HG03196 (cell line): ENCODE results near the gene WWOX.
"Not testable (repeated sequence)": the region's sequence is repeated elsewhere in the genome, so short reads cannot be mapped to it uniquely, and the experiment has no call there.

Experiments used
- ATAC-seq: cut with Tn5 transposase; IDR thresholded peaks from one replicate; pipeline ENCODE4 v1.9.1; 2021; ENCODE audit not compliant: unreplicated experiment

The WWOX gene

DNA sequence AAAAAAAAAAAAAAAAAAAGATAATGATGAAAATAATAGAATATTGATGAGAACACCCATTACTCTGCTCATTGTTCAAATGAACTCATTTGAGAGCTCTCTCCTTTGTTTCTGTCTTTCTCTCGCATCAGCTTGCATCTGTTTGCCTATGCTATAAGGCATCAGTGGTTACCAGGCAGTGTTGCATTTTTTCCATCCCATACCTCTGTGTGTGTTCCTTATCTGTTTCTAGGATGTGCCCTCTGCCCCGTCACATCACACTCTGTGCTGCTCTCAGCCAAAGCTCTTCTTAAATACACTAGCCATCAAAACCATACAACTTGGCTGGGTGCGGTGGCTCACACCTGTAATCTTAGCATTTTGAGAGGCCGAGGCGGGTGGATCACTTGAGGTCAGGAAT lies 568.2 kb downstream of the WWOX start:
- no peak for ATAC-seq

DNA sequence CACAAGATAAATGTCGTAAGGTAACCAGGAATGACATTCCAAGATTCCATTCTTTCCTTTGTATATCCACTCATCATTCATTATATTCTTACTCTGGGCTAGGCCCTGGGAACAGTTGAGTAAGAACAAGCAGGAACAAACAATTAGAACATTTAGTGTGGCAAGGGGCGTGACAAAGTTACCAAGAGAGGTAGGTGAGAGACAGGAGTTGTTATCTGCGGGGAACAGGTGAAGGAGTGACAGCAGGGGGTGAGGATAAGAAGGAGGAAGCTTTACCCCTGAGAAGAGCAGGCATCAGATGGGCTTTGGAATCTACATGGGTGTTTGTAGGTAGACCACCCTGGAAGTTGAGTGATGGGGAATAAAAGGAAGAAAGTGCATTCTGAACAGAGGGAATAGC lies 568.9 kb downstream of the WWOX start:
- ATAC-seq = no peak

DNA sequence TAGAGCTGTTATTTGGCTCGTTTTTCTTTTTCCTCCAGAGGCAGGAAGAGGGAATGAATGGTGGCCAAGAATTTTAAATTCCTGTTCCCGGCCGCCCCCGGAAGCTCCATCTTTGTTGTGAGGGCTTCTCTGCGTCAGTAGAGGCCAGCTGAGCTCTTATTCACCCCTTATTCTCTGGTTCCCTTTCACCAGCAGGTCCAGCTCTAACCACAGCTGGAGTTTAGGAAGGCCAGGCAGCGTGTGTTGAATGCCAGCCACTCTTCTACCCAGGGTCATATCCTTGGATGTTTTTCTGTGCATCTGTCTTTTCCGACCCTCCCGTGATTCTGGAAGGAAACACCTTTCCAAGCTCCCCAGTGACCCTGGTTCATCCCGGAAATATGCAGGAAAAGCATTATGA lies 570.5 kb downstream of the WWOX start:
- ATAC-seq = no peak

GRCh38 chr16:78672779-78673556 lies 573.5 kb downstream of the WWOX start:
- no peak for ATAC-seq

DNA sequence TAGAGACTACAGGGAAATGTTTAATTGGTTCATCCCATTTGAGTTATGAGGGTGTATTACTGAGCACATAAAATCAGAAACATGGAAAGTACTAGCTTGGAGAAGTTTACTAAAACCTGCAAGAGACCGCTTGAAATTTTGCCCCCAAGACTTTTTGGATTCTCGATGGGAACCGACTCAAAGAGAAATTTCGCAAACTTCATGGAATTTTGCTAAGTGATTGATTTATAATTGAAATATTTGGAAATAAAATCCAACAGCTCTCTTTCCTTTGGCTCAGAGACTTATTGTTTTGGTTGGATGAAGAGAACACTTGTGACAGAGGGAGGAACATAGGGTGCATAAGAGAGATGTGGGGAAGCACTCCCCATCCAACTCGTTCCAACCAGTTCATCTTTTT lies 574.4 kb downstream of the WWOX start:
- ATAC-seq = no peak

DNA sequence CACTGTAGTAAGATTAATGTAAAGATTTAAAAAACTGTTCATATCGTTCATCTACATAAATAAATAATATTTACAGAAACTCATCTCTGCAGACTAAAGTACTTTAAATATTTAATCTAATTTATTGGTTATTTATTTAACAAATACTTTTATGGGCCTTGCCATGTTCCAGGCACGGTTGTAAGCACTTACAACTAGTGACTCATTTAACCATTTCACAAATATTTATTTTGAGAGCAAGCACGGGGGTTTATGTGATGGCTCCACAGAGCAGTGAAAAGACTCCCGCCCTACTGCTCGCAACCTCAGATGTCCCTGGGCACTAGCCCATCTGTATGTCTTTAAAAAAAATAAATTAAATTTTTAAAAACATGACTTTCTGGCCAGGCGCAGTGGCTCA lies 575.9 kb downstream of the WWOX start:
- no peak for ATAC-seq

DNA sequence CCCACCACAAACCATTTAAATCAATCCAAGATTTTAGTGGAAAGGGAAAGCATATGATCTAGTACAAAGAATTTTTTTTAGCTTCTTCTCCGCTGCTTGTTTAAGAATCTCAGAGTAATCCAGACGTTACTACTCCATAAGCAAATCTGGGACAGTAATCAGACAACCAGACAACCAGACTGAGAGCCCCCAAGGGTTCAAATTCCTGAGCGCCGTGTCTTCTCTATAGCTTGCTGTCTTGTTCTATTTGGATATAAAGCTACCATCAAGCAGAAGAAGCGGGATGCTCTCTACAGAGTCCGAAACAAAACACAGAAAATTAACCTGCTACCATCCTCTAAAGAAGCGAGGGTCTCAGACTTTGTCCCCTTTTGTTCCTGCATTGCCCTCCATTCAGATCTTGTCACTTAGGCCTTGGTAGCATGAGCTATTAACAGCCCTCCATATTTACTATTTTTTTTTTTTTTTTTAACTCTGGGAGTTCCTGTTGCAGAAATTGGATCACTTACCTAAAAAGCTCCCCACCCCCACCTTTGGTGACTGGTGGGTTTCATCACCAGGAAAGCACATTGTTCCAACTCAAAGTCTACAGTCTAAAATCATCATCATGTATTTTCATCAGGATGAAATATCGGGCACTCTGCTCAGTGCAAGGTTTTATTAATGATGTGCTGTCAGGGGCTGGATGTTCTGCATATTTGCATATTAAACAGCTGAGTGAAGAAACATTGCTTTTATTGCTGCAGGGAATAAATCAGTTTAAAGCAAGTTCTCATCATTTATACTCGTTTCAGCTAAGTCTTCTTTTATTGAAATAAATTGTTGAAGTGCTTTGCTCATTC lies 576.7 kb downstream of the WWOX start:
- no peak for ATAC-seq

DNA sequence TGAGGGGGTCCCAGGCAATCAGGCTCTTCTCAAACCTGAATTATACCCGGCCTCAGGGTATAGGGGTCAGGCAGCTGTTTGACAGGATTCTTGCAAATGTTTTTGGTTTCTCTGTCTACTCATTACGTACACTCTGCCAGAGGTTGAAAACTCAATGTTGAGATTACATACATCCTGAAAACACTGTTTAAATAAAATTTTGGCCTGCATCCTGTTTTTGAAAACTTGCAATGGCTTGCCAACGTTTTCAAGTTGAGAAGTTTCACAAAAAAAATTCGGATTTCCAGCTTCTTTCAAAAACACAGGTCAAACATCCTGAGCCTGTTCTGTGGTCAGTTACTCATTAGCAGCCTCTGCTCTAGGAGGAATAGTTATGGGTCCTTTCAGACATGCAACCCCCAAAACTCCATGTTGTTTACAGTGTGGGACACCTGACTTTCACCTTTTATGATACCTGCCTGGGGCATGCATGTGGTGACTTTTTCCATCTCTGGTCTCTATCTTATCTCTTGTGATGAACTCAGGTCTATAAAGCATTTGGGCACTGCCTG lies 577.8 kb downstream of the WWOX start:
- ATAC-seq = no peak

- no peak for ATAC-seq
Measured at GRCh38 chr16:78679546-78679945, 580.1 kb downstream of the WWOX start.

DNA sequence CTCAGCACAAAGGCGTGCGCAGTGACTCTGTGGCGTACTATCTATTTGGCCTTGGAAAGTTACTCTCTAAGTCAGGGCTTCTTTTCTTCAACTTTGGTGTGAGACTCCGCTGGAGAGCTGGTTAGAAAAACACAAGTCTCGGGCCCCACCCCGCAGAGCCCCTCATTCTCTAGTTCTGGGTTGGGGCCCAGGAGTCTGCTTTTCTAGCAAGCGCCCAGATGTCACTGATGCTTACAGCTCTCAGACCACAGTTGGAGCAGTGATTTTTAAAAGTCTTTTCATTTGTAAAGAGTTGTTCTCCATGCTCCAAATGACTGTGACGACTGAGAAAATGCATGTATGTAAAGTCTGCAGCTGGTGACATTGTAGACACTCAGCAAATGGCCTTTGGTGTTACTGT lies 582.3 kb downstream of the WWOX start:
- ATAC-seq = no peak

GRCh38 chr16:78684030-78684611 lies 584.7 kb downstream of the WWOX start:
- ATAC-seq = no peak

- no peak for ATAC-seq
Measured at GRCh38 chr16:78684655-78685375, 585.4 kb downstream of the WWOX start.

DNA sequence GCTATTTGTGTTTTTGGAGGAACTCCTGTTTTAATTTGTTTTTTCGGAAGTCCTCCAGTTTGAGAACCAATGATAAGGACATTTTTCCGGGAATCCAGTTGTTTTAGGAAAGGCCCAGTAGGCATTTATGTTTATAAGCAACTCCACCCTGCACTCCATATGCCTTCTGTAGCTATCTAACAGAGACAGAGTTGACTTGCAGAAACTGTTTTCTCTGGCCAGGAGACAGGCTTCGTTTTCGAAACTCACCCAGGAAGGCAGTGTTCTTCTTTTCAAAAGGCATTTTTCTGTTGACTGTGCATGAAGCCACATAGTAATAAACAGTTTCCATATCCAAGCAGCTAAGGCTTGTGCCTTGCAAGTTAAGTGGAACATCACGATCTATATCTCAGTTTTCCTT lies 587.1 kb downstream of the WWOX start:
- no peak for ATAC-seq

GRCh38 chr16:78689028-78689427 lies 589.6 kb downstream of the WWOX start:
- ATAC-seq = no peak

DNA sequence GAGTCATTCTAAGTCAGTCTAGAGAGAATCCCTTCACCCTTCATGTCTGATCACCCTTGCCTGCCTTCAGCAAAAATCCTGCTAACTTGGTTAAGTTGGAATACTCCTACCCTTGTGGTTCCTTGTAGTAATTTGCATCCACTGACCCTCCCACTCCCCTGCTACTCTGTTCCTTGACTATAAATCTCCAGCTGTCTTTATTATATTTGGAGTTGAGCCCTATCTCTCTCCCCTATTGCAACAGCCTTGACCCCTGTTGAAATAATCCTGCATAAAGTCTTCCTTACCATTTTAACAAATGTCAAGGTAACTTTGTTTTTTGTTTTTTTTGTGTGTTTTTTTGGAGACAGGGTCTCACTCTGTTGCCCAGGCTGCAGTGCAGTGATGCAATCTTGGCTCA lies 590.1 kb downstream of the WWOX start:
- no peak for ATAC-seq

- no peak for ATAC-seq
Measured at GRCh38 chr16:78690510-78690909, 591.1 kb downstream of the WWOX start.

DNA sequence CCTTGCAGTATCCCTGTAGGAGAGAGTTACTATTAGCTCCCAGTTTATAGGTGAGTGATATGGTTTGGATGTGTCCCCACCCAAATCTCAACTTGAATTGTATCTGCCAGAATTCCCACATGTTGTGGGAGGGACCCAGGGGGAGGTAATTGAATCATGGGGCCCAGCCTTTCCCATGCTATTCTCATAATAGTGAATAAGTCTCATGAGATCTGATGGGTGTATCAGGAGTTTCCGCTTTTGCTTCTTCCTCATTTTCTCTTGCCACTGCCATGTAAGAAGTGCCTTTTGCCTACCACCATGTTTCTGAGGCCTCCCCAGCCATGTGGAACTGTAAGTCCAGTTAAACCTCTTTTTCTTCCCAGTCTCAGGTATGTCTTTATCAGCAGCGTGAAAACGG lies 592.3 kb downstream of the WWOX start:
- not testable (repeated sequence) for ATAC-seq

DNA sequence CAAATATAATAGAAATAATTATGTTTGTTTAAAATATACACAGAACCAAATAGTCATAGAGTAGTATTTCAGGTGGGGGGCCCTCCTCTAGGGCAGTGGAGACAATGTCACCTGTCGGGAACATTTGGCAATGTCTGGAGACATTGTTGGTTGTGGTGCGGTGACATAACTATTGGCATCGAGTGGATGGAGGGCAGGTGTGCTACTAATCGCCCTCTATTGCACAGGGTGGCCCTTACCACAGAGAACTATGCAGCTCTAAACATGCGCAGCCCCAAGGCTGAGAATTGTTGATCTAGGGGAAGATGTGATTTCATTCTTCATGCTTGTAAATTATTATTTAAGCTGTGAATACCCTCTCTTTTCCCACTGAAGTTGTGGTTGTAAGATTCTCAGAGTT lies 594.0 kb downstream of the WWOX start:
- no peak for ATAC-seq

DNA sequence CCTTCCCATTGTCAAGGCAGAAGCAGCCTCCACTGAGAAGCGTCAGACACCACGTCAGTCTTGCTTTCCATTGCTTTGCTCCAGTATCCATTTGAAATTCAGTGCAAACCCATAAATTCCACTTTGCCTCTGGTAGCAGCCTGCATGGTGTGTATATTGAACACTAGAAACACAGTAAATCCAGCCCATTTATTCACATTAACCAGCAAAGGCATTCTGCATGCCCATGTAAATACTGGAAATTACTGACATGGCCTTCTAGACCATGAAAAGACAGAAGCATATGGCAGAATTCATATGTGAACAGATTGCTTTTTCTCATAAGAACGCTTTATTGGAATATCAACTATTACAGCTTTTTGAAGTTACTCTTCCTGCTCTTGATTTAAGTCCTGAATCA lies 595.0 kb downstream of the WWOX start:
- no peak for ATAC-seq

GRCh38 chr16:78695391-78695790 lies 595.9 kb downstream of the WWOX start:
- ATAC-seq = no peak

GRCh38 chr16:78696797-78697196 lies 597.3 kb downstream of the WWOX start:
- no peak for ATAC-seq
